Measurements from ENCODE around the gene MRPL41.
"Not testable (repeated sequence)": the region's sequence is repeated elsewhere in the genome, so short reads cannot be mapped to it uniquely, and the experiment has no call there.

DNA sequence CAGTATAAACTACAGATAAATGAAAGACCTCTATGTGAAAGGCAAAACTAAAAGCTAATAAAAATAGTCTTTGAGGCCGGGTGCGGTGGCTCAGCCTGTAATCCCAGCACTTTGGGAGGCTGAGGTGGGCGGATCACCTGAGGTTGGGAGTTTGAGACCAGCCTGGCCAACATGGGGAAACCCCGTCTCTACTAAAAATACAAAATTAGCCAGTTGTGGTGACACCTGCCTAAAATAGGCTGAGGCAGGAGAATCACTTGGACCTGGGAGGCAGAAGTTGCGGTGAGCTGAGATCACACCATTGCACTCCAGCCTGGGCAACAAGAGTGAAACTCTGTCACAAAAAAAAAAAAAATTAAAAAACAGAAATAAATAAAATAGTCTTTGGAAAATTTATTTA is 38.5 kb upstream of the MRPL41 start:
- TF ChIP-seq, protein P1, sequence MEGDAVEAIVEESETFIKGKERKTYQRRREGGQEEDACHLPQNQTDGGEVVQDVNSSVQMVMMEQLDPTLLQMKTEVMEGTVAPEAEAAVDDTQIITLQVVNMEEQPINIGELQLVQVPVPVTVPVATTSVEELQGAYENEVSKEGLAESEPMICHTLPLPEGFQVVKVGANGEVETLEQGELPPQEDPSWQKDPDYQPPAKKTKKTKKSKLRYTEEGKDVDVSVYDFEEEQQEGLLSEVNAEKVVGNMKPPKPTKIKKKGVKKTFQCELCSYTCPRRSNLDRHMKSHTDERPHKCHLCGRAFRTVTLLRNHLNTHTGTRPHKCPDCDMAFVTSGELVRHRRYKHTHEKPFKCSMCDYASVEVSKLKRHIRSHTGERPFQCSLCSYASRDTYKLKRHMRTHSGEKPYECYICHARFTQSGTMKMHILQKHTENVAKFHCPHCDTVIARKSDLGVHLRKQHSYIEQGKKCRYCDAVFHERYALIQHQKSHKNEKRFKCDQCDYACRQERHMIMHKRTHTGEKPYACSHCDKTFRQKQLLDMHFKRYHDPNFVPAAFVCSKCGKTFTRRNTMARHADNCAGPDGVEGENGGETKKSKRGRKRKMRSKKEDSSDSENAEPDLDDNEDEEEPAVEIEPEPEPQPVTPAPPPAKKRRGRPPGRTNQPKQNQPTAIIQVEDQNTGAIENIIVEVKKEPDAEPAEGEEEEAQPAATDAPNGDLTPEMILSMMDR (IDR thresholded peaks at IDR 0.05; ENCODE audit: borderline replicate concordance, extremely low read depth, low read length, poor library complexity, severe bottlenecking): not testable (repeated sequence)
- TF ChIP-seq EZH2 (IDR thresholded peaks at IDR 0.05; ENCODE audit: borderline replicate concordance, low read depth, low read length, severe bottlenecking): not testable (repeated sequence)
